HepG2 (cell line): ENCODE results near the gene TTYH1. TPM values are rescaled to one million over a fixed set of nuclear protein-coding genes. Genes with fewer than 3 reads are reported as not detected.

Source experiments
- ATAC-seq: fragments of 200-7000 bp; cut with Tn5 transposase; 3 replicates; pipeline ENCODE4 v1.9.1; 2020; ENCODE audit warnings: mild to moderate bottlenecking, moderate library complexity
- BruUV-seq: library from RNA; stranded (reverse); fragments of 400-500 nt; replicated peaks from 2 replicates; lab custom pipeline; 2021; lab: Mats Ljungman, UMichigan
- CTCF ChIA-PET: fragments of 300-600 bp; formaldehyde crosslinking; extraction: SDS; loops from one replicate; lab custom pipeline; 2021; ENCODE audit warnings: low total read pairs, inconsistent platforms, low intra/inter-chr PET ratio; lab: Yijun Ruan, JAX
- POLR2A ChIA-PET: fragments of 350-600 bp; sonication (Branson Sonifier 250); formaldehyde crosslinking; loops from one replicate; lab custom pipeline; 2020; ENCODE audit warnings: antibody characterized with exemption, inconsistent platforms; lab: Yijun Ruan, JAX
- DNase-seq: peaks from one replicate; pipeline ENCODE4 v3.0.0-alpha.2; 2015; ENCODE audit warnings: low spot score
- FAIRE-seq: peaks from 3 replicates; lab custom pipeline; 2011; peaks lifted over from hg19 to GRCh38; lab: Jason Lieb, UNC
- H2AFZ ChIP-seq: one replicate; pipeline ENCODE4 v1.6.1; 2011; ENCODE audit warnings: low read length, inconsistent platforms
- H3K27ac ChIP-seq: fragments of 300-600 bp; 3 replicates; pipeline ENCODE4 v1.8.0; 2011; ENCODE audit warnings: mixed run types, mild to moderate bottlenecking, mixed read lengths, low read length, inconsistent platforms; ENCODE audit not compliant: insufficient read depth; ENCODE audit errors: extremely low read length
- H3K27me3 ChIP-seq, 2 experiments: fragments of 200-600 bp in 1 of 2; 2 replicates in 1 of 2; 3 replicates in 1 of 2; pipeline versions ENCODE4 v1.6.0 to v1.8.0; 2011; ENCODE audit warnings: low read length in 2 of 2, mild to moderate bottlenecking in 2 of 2, moderate library complexity in 2 of 2, inconsistent platforms in 1 of 2; ENCODE audit not compliant: insufficient read depth in 2 of 2, control insufficient read depth in 1 of 2
- H3K36me3 ChIP-seq, 2 experiments: fragments of 200-600 bp in 1 of 2; replicated peaks in 1 of 2; 2 replicates in 1 of 2; 3 replicates in 1 of 2; pipeline versions ENCODE4 v1.5.1 to v1.8.0; 2011; ENCODE audit warnings: low read length in 2 of 2, inconsistent platforms in 1 of 2; ENCODE audit not compliant: insufficient read depth in 2 of 2, control insufficient read depth in 1 of 2
- H3K4me1 ChIP-seq: 2 replicates; pipeline ENCODE4 v1.5.1; 2012; ENCODE audit warnings: low read length, inconsistent platforms; ENCODE audit not compliant: insufficient read depth
- H3K4me2 ChIP-seq: 2 replicates; pipeline ENCODE4 v1.6.0; 2011; ENCODE audit warnings: low read depth, low read length, inconsistent platforms
- H3K4me3 ChIP-seq, 3 experiments: fragments of 200-600 bp in 1 of 3; sonication (generic), shearing (Covaris generic) in 1 of 3; replicated peaks in 1 of 3; 2 replicates each; pipeline ENCODE4 v1.5.1; 2011 to 2016; ENCODE audit warnings: low read length in 3 of 3, inconsistent platforms in 2 of 3, low read depth in 2 of 3, mild to moderate bottlenecking in 2 of 3, control low read depth in 1 of 3, mixed read lengths in 1 of 3; ENCODE audit not compliant: insufficient read depth in 1 of 3
- H3K79me2 ChIP-seq: one replicate; pipeline ENCODE4 v1.6.1; 2011; ENCODE audit warnings: low read length, inconsistent platforms; ENCODE audit not compliant: insufficient read depth
- H3K9ac ChIP-seq: 2 replicates; pipeline ENCODE4 v1.6.0; 2011; ENCODE audit warnings: mild to moderate bottlenecking, low read depth, low read length, inconsistent platforms; ENCODE audit not compliant: insufficient read depth
- H3K9me3 ChIP-seq: 2 replicates; pipeline ENCODE4 v1.5.1; 2012; ENCODE audit warnings: mild to moderate bottlenecking, low read length
- H4K20me1 ChIP-seq: 2 replicates; pipeline ENCODE4 v1.6.0; 2011; ENCODE audit warnings: inconsistent platforms, mild to moderate bottlenecking, low read length, moderate library complexity; ENCODE audit not compliant: insufficient read depth
- MYC ChIP-seq: sonication (generic); formaldehyde crosslinking; IDR thresholded peaks from 2 replicates; pipeline ENCODE4 v1.9.0; 2021; ENCODE audit warnings: missing genetic modification reagents, borderline replicate concordance
- NR2C2 ChIP-seq: sonication (generic); formaldehyde crosslinking; IDR thresholded peaks from 2 replicates; pipeline ENCODE4 v1.4.0; 2020; ENCODE audit warnings: missing genetic modification reagents, mild to moderate bottlenecking, moderate library complexity, borderline replicate concordance
- RBAK ChIP-seq: sonication (generic); formaldehyde crosslinking; IDR thresholded peaks from 2 replicates; pipeline ENCODE4 v1.5.1; 2020; ENCODE audit warnings: mild to moderate bottlenecking, missing genetic modification reagents
- SETDB1 ChIP-seq: sonication (generic); formaldehyde crosslinking; IDR thresholded peaks from 2 replicates; pipeline ENCODE4 v1.5.1; 2020; ENCODE audit warnings: missing genetic modification reagents, mild to moderate bottlenecking, borderline replicate concordance
- SMAD1 ChIP-seq: sonication (generic); formaldehyde crosslinking; IDR thresholded peaks from 2 replicates; pipeline ENCODE4 v1.4.0; 2020; ENCODE audit warnings: missing genetic modification reagents, low read depth, mild to moderate bottlenecking, borderline replicate concordance
- WIZ ChIP-seq: sonication (generic); formaldehyde crosslinking; IDR thresholded peaks from 2 replicates; pipeline ENCODE4 v1.5.1; 2020; ENCODE audit warnings: mild to moderate bottlenecking, missing genetic modification reagents
- ZNF772 ChIP-seq: sonication (generic); formaldehyde crosslinking; IDR thresholded peaks from 2 replicates; pipeline ENCODE4 v1.5.0; 2020; ENCODE audit warnings: mild to moderate bottlenecking, missing genetic modification reagents
- ZZZ3 ChIP-seq: sonication (generic); formaldehyde crosslinking; IDR thresholded peaks from 2 replicates; pipeline ENCODE4 v1.4.0; 2020; ENCODE audit warnings: missing genetic modification reagents, mild to moderate bottlenecking, borderline replicate concordance
- WGBS: methylation state at CpG from one replicate; pipeline ENCODE4 v1.1.6; 2017; ENCODE audit warnings: low lambda C conversion rate; 5-methylcytosine and 5-hydroxymethylcytosine counted together
- in situ Hi-C: cut with HindIII; loops from 2 replicates; pipeline ENCODE4 v1.10.0; 2017; ENCODE audit warnings: low pct_unique_long_range_greater_than_20kb; ENCODE audit not compliant: extremely low pct_ligation_motif_present
- intact Hi-C: fragments of 100-400 bp; cut with micrococcal nuclease; formaldehyde crosslinking; loops from one replicate; pipeline ENCODE4 v1.10.0; 2022; ENCODE audit not compliant: unreplicated experiment
- polyA plus RNA-seq, 8 experiments: library from polyadenylated mRNA; depleted of rRNA in 3 of 8; stranded (reverse) in 7 of 8; unstranded in 1 of 8; fragments of >200 nt; fragmentation: Illumina TruSeq in 4 of 8; extraction: Trizol in 4 of 8; gene quantifications; 2 replicates each; pipeline versions ENCODE4 v1.2.1 to v1.2.3, GENCODE V29; 2011 to 2016; ENCODE audit warnings: low read depth in 4 of 8, missing spikeins in 1 of 8, mixed read lengths in 1 of 8; ENCODE audit not compliant: insufficient read depth in 1 of 8
- total RNA-seq, 5 experiments: library from RNA; depleted of rRNA; stranded (reverse); fragments of >200 nt; fragmentation: Illumina TruSeq; extraction: Trizol; gene quantifications; 2 replicates each; pipeline ENCODE4 v1.2.3, GENCODE V29; 2016; ENCODE audit warnings: low read depth in 1 of 5

The TTYH1 gene
- total and polyA plus RNA-seq, 2 of the 13 experiments (the other 11 are each of a cell fraction or from before 2014, with no cell fraction given) = 6.9 to 19.9 TPM

DNA sequence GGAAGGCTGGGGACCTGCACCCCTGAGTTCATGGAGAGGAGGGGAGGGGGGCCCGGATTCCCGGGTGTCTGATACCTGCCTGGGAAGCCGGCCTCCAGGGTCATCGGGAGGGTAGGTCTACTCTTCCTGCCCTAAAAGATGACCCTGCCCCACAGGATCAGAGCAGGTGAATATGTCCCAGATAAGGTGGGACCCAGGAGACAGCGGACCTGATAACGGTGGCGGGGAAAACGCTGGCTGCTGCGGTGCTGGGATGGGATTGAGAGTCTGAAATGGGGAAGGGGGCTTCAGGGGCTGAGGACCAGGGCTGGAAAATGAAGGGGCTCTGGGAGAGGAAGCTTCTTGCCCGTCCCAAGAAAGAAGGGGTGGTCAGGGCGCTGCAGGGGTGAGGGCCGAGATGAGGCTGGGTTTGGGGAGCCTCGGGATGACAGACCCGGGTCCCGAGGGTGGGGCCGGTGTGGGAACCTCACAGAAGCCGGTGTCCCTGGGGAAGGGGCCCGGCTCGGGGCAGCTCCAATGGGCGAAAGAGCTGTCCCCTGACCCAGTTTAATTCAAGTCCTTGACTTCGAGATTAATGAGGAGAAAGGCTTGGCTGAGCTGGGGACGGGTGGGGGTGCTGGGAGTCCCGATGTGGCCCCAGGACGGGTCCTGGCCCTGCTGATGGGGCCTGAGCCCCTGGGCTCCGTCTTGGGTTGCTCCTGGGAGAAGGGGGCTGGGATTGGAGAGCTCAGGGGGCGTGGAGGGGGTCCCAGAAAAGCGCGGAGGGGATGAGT, 823 bp downstream of the TTYH1 start:
- TF ChIP-seq NR2C2 (CRISPR knock-in tag) (no peak), SETDB1 (CRISPR knock-in tag) (no peak), ZZZ3 (no peak), WIZ (CRISPR knock-in tag) (no peak), SMAD1 (CRISPR knock-in tag) (no peak), MYC (CRISPR knock-in tag) (no peak), RBAK (CRISPR knock-in tag) (no peak), ZNF772 (CRISPR knock-in tag) (no peak)
- Histone ChIP-seq H3K27ac (no peak overlapping the region), H4K20me1 (no peaks in the 10 kb centered on the region), H3K4me2 (peak overlapping the region; percentile 66), H3K36me3 (no peaks in the 10 kb centered on the region), H2AFZ (no peak overlapping the region), H3K27me3 (no peaks in the 10 kb centered on the region), H3K4me3 (peak overlapping the region; percentile 65 to 68 (median 66)), H3K79me2 (no peaks in the 10 kb centered on the region), H3K9ac (peak overlapping the region; percentile 54), H3K9me3 (no peaks in the 10 kb centered on the region), H3K4me1 (peaks cover 58% of the 10 kb centered on the region)
- in situ Hi-C loops = no loop called here
- 26% methylated on average over 23 of the region's 28 CpGs for WGBS
- BruUV-seq = no TSS peak
- intact Hi-C loops = no loop called here
- ChIA-PET CTCF (no interaction called here), POLR2A (no interaction called here)
- FAIRE-seq = no peak
- ATAC-seq = no peak
- no peak for DNase-seq
